AG09319 (cell line): ENCODE data around the gene DST.

Experiments
- DNase-seq: peaks from one replicate; pipeline ENCODE4 v3.0.0-alpha.2; 2010; ENCODE audit warnings: low read depth; ENCODE audit errors: extremely low read depth
- TF ChIP-seq, protein P1 (sequence below): IDR thresholded peaks from 2 replicates; pipeline ENCODE4 v1.5.1; 2011; ENCODE audit warnings: low read depth, mild to moderate bottlenecking, inconsistent platforms, low read length, moderate library complexity

DST gene

DNA sequence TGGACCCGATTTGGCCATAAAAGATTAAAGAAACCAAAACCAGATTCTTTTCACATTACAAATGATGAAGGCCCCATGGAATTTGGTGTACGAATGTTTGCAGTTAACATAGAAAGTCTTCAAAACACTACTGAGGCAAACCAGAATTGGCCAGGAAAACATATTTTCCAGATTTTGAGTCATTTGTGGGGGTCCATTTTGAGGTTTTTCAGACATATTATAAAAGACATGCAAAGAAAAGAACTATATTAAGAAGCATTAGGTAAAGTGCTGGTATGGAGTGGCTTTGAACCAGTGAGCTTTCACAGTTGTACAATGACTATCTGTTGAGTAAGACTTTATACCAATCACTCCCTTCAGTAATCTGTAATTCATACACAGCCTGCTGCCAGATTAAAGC is 226.4 kb downstream of the DST start:
- DNase-seq: no peak
- TF ChIP-seq, protein P1, sequence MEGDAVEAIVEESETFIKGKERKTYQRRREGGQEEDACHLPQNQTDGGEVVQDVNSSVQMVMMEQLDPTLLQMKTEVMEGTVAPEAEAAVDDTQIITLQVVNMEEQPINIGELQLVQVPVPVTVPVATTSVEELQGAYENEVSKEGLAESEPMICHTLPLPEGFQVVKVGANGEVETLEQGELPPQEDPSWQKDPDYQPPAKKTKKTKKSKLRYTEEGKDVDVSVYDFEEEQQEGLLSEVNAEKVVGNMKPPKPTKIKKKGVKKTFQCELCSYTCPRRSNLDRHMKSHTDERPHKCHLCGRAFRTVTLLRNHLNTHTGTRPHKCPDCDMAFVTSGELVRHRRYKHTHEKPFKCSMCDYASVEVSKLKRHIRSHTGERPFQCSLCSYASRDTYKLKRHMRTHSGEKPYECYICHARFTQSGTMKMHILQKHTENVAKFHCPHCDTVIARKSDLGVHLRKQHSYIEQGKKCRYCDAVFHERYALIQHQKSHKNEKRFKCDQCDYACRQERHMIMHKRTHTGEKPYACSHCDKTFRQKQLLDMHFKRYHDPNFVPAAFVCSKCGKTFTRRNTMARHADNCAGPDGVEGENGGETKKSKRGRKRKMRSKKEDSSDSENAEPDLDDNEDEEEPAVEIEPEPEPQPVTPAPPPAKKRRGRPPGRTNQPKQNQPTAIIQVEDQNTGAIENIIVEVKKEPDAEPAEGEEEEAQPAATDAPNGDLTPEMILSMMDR: no peak

DNA sequence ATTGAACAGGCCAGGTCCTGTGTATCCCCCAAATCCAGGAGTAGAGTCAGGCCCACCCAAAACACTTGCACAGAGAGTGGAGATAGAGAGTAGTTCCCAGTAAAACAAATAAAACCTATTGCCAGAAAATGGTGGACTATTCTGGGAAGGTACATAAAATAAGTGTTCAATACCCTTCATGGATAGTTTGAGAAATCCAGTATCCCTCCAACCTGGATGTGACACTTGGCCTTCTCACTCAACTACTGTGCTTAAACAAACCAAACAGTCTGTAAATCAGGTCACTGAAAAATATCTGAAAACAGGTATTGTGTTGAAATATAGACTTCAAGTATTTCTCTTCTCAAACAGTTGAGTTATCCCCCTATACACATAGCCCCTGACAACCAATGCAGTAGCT is 233.7 kb downstream of the DST start:
- no peak for DNase-seq
- TF ChIP-seq, protein P1: no peak
